ENCODE data around the gene SRC. TPM values are rescaled to one million over a fixed set of nuclear protein-coding genes. Genes with fewer than 3 reads are reported as not detected.

SRC gene
- total and polyA plus RNA-seq, 7 experiments from 2014 or later, result 0.63 to 26.6 (median 2.9) TPM

DNA sequence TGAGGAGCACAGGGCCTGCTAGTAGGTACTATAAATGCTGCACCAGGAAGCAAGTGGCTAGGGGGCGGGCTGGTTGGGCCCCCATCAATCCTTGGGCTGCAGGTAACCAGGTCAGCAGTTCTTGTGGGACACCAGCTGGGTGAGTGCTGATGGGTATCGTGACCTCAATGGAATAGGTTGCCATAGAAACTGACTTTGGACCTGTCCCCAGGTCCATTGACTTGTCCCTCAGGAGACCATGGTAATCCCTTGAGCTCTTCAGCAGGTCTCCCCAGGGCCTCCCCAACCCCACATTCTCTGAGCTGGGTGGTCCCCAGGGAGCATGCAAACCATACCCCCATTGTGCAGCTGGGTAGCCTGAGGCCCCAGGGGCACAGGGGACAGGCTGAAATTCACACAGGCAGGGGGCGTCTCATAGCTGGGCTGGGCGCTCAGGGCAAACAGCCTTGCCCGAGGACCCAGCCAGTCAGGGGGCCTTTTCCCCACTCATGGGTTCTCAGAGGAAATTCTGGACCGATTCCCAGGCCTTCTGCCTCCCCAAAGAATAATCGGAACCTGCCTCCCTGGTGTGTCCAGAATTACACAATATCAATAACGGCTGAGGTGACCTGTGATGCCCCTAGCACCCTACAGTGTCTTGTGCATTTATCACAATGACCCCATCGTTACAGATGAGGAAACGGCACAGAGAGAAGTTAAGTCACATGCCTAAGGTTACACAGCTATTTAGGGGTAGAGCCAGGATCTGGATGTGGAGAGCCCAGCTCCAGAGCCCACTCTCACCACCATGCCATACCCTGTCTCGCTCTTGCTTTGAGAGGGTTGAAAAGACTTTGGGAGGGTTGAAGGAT is 35.9 kb downstream of the SRC start:
- ChIA-PET CTCF (interaction anchor here (0.6 kb wide), 1 partner anchor 113 kb away, joined by 3 read pairs; no protein-coding TSS in a partner anchor), POLR2A (interaction anchor here (1.0 kb wide), 1 partner anchor 146 kb away, joined by 3 read pairs; the partner anchor contains the start of gene BLCAP)
- peaks cover 6 to 13% (median 6%) of the 10 kb centered on the region in 7 donors for H3K4me1 Mint-ChIP-seq
- intact Hi-C loops (cut with micrococcal nuclease), result loop anchor here (5.0 to 10.0 kb wide), 3 partner anchors 35 to 377 kb away; partner anchors contain the start of gene SRC (in 1 of the 2)
- DNase-seq (no peak), ATAC-seq (no peak)
- no peak overlapping the region for H3K27ac ChIP-seq (ENCODE audit: low read depth, low read length)
- H3K4me3 ChIP-seq (ENCODE audit: low read length), result no peak overlapping the region
- H3K27me3 Mint-ChIP-seq, result peaks cover 0 to 7% (median 0%) of the 10 kb centered on the region in 5 donors
- H3K4me1 ChIP-seq (ENCODE audit: control insufficient read depth in 2 of 2, insufficient read depth in 2 of 2, low read length in 2 of 2), result peaks cover 4 to 5% of the 10 kb centered on the region in 2 donors
- no peaks in the 10 kb centered on the region for H3K36me3 ChIP-seq (ENCODE audit: control insufficient read depth in 2 of 3, insufficient read depth in 3 of 3, low read length in 3 of 3)
- no peaks in the 10 kb centered on the region for H3K9me3 ChIP-seq (ENCODE audit: control insufficient read depth in 2 of 3, low read length in 3 of 3)
- no peaks in the 10 kb centered on the region for H3K36me3 Mint-ChIP-seq
- no peak overlapping the region for H3K27ac Mint-ChIP-seq
- H3K27me3 ChIP-seq (ENCODE audit: control insufficient read depth in 2 of 2, insufficient read depth in 2 of 2, low read length in 2 of 2), result no peaks in the 10 kb centered on the region
- peak overlapping the region in 4 of 10 donors; percentile 12 to 85 (median 38) for H3K4me3 Mint-ChIP-seq
- H3K9me3 Mint-ChIP-seq, result peaks cover 0 to 3% (median 0%) of the 10 kb centered on the region in 11 donors

DNA sequence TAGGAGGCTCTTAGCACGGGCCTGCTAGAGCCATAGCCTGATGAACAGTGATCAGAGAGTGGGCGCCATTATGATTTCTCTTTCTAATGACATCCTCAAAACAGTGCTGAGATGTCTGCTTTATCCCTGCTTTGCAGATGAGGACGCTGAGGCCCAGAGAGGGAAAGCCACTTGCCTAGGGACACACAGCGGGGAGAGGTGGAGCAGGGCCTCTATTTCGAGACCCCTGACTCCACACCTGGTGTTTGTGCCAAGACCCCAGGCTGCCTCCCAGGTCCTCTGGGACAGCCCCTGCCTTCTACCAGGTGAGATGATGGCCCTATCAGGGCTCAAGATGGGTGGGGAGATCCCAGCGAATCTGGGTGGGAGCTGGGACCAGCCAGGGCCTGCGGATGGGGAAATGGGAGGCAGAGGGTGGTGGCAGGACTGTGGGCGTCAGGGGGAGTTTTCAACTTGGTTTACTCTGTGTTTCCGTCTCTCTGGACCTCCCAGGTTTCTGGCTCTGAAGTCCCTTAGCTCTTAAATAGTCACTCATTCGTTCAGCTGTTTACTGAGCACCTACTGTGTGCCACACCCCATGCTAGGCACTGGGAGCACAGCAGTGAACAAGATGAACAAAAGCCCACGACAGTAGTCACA is 36.7 kb downstream of the SRC start:
- DNase-seq, result no peak
- Mint-ChIP-seq H3K9me3 (peaks cover 0 to 3% (median 0%) of the 10 kb centered on the region in 11 donors), H3K36me3 (no peaks in the 10 kb centered on the region), H3K4me3 (peak overlapping the region; percentile 35 to 85 (median 71)), H3K4me1 (peaks cover 4 to 13% (median 6%) of the 10 kb centered on the region in 7 donors), H3K27me3 (peaks cover 0 to 7% (median 0%) of the 10 kb centered on the region in 5 donors), H3K27ac (peak overlapping the region in 3 of 9 donors; percentile 18 to 67 (median 31))
- ATAC-seq, result no peak
- Histone ChIP-seq H3K36me3 (ENCODE audit: control insufficient read depth in 2 of 3, insufficient read depth in 3 of 3, low read length in 3 of 3) (no peaks in the 10 kb centered on the region), H3K27me3 (ENCODE audit: control insufficient read depth in 2 of 2, insufficient read depth in 2 of 2, low read length in 2 of 2) (no peaks in the 10 kb centered on the region), H3K27ac (ENCODE audit: low read depth, low read length) (no peak overlapping the region), H3K4me1 (ENCODE audit: control insufficient read depth in 2 of 2, insufficient read depth in 2 of 2, low read length in 2 of 2) (peaks cover 4 to 5% of the 10 kb centered on the region in 2 donors), H3K9me3 (ENCODE audit: control insufficient read depth in 2 of 3, low read length in 3 of 3) (no peaks in the 10 kb centered on the region), H3K4me3 (ENCODE audit: low read length) (no peak overlapping the region)
- CTCF ChIA-PET, result interaction anchor here (0.7 kb wide), 1 partner anchor 14 kb away, joined by 3 read pairs; no protein-coding TSS in a partner anchor
- POLR2A ChIA-PET, result interaction anchor here (1.0 kb wide), 1 partner anchor 11 kb away, joined by 3 read pairs; no protein-coding TSS in a partner anchor
- intact Hi-C loops (cut with micrococcal nuclease), result loop anchor here (5.0 to 10.0 kb wide), 3 partner anchors 35 to 378 kb away; partner anchors contain the start of gene SRC (in 1 of the 2)

DNA sequence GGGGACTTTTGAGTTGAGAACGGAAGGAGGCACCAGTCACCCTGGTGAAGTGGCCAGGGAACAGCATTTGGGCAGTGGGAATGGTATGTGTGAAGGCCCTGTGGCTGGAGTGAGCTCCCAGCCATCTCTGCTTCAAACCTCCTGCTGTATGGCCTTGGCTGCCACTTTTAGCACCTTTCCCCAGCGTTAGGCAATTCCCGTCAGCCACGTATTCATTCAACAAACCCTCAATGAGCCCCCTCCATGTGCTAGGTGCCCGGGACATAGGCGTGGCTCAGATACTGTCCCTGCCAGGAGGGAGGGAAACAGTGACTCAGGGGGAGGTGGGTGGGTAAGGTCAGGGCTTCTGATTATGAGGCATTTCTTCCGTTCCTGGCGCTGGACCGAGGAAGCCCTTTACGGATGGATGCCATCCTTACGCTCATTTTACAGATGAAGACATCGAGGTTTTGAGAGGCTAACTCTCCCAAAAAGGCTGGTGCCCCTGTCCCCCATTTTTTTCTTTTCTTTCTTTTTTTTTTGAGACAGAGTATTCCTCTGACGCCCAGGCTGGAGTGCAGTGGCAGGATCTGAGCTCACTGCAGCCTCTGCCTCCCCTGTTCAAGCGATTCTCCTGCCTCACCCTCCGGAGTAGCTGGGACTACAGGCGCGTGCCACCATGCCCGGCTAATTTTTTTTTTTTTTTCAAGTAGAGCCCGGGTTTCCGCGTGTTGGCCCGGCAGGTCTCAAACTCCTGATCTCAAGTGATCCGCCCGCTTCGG is 37.5 kb downstream of the SRC start:
- Mint-ChIP-seq H3K4me1 (peaks cover 4 to 13% (median 6%) of the 10 kb centered on the region in 7 donors), H3K4me3 (peak overlapping the region; percentile 19 to 85 (median 71)), H3K36me3 (no peaks in the 10 kb centered on the region), H3K27ac (peak overlapping the region in 3 of 9 donors; percentile 18 to 62 (median 28)), H3K9me3 (peaks cover 0 to 3% (median 0%) of the 10 kb centered on the region in 11 donors), H3K27me3 (peaks cover 0 to 7% (median 0%) of the 10 kb centered on the region in 5 donors)
- no peak overlapping the region for H3K27ac ChIP-seq (ENCODE audit: low read depth, low read length)
- ATAC-seq (no peak), DNase-seq (no peak)
- CTCF ChIA-PET, result interaction anchor here (0.6 to 2.1 kb wide), 3 partner anchors 15 to 188 kb away, joined by 3 to 15 read pairs (median 3); no protein-coding TSS in a partner anchor
- no peak overlapping the region for H3K4me3 ChIP-seq (ENCODE audit: low read length)
- no peaks in the 10 kb centered on the region for H3K27me3 ChIP-seq (ENCODE audit: control insufficient read depth in 2 of 2, insufficient read depth in 2 of 2, low read length in 2 of 2)
- H3K4me1 ChIP-seq (ENCODE audit: control insufficient read depth in 2 of 2, insufficient read depth in 2 of 2, low read length in 2 of 2), result peaks cover 4 to 5% of the 10 kb centered on the region in 2 donors
- H3K36me3 ChIP-seq (ENCODE audit: control insufficient read depth in 2 of 3, insufficient read depth in 3 of 3, low read length in 3 of 3), result no peaks in the 10 kb centered on the region
- intact Hi-C loops (cut with micrococcal nuclease), result loop anchor here (5.0 to 10.0 kb wide), 3 partner anchors 36 to 379 kb away; partner anchors contain the start of gene SRC (in 1 of the 2)
- POLR2A ChIA-PET, result interaction anchor here (1.0 kb wide), 1 partner anchor 11 kb away, joined by 3 read pairs; no protein-coding TSS in a partner anchor
- H3K9me3 ChIP-seq (ENCODE audit: control insufficient read depth in 2 of 3, low read length in 3 of 3), result no peaks in the 10 kb centered on the region

DNA sequence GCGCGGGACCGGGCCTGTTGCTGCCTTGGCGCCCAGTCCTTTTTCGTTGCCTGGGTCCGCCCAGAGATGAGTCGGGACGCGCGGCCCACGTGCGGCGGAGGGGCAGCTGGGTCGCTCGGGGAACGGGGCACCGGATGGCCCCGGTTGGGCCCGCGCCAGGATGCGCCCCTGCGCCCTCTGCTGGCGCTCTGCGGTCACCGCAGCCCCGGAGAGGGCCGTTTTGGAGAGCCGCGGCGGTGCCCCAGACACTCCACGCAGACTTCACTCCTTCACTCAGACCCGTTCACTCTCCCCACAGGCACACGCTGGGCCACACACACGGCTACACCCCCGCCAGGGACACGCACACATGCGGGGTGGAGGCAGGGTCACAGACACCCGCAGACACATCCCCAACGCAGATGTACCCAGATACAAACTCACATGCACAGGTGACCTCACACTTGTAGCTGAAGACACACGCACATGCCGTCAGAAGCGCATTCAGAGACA is 38.8 kb downstream of the SRC start:
- peak; percentile 96 for ATAC-seq
- intact Hi-C loops (cut with micrococcal nuclease), result loop anchor here (1.0 to 10.0 kb wide), 8 partner anchors 37 to 380 kb away; partner anchors contain the start of genes BLCAP (in 1 of the 2) and SRC (in 1 of the 2)
- Mint-ChIP-seq H3K27me3 (peaks cover 0 to 7% (median 0%) of the 10 kb centered on the region in 5 donors), H3K4me1 (peaks cover 4 to 13% (median 6%) of the 10 kb centered on the region in 7 donors), H3K36me3 (no peaks in the 10 kb centered on the region), H3K27ac (peak overlapping the region in 6 of 9 donors; percentile 8 to 85 (median 56)), H3K9me3 (peaks cover 0 to 3% (median 0%) of the 10 kb centered on the region in 11 donors), H3K4me3 (peak overlapping the region; percentile 75 to 94 (median 84))
- Histone ChIP-seq H3K9me3 (ENCODE audit: control insufficient read depth in 2 of 3, low read length in 3 of 3) (no peaks in the 10 kb centered on the region), H3K4me1 (ENCODE audit: control insufficient read depth in 2 of 2, insufficient read depth in 2 of 2, low read length in 2 of 2) (peaks cover 4 to 5% of the 10 kb centered on the region in 2 donors), H3K4me3 (ENCODE audit: low read length) (peak overlapping the region; percentile 28), H3K27ac (ENCODE audit: low read depth, low read length) (peak overlapping the region; percentile 8), H3K36me3 (ENCODE audit: control insufficient read depth in 2 of 3, insufficient read depth in 3 of 3, low read length in 3 of 3) (no peaks in the 10 kb centered on the region), H3K27me3 (ENCODE audit: control insufficient read depth in 2 of 2, insufficient read depth in 2 of 2, low read length in 2 of 2) (no peaks in the 10 kb centered on the region)
- peak; percentile 55 to 89 (median 77) for DNase-seq
- ChIA-PET POLR2A (interaction anchor here (0.6 to 1.3 kb wide), 2 partner anchors 96 to 162 kb away, joined by 3 to 5 read pairs; no protein-coding TSS in a partner anchor), CTCF (interaction anchor here (0.6 to 2.1 kb wide), 12 partner anchors 12 to 189 kb away, joined by 3 to 15 read pairs (median 4); partner anchors contain the start of gene MANBAL)

- DNase-seq, result no peak
- peak overlapping the region; percentile 28 for H3K4me3 ChIP-seq (ENCODE audit: low read length)
- H3K9me3 Mint-ChIP-seq, result peaks cover 0 to 3% (median 0%) of the 10 kb centered on the region in 11 donors
These were observed 39.2 kb downstream of the SRC start for GRCh38 chr20:37385176-37385575.

More at GRCh38 chr20:37385176-37385575, 39.2 kb downstream of the SRC start:
- no peaks in the 10 kb centered on the region for H3K36me3 ChIP-seq (ENCODE audit: control insufficient read depth in 2 of 3, insufficient read depth in 3 of 3, low read length in 3 of 3)
- H3K4me1 ChIP-seq (ENCODE audit: control insufficient read depth in 2 of 2, insufficient read depth in 2 of 2, low read length in 2 of 2), result peaks cover 4 to 5% of the 10 kb centered on the region in 2 donors
- Mint-ChIP-seq H3K4me1 (peaks cover 4 to 13% (median 6%) of the 10 kb centered on the region in 7 donors), H3K4me3 (peak overlapping the region; percentile 75 to 94 (median 84)), H3K27me3 (peaks cover 0 to 7% (median 0%) of the 10 kb centered on the region in 5 donors), H3K27ac (peak overlapping the region in 6 of 9 donors; percentile 8 to 85 (median 56)), H3K36me3 (no peaks in the 10 kb centered on the region)
- ChIA-PET CTCF (interaction anchor here (0.6 to 2.1 kb wide), 13 partner anchors 12 to 190 kb away, joined by 3 to 15 read pairs (median 4); partner anchors contain the start of gene MANBAL), POLR2A (interaction anchor here (0.6 to 1.3 kb wide), 2 partner anchors 97 to 162 kb away, joined by 3 to 5 read pairs; no protein-coding TSS in a partner anchor)
- no peak overlapping the region for H3K27ac ChIP-seq (ENCODE audit: low read depth, low read length)
- H3K9me3 ChIP-seq (ENCODE audit: control insufficient read depth in 2 of 3, low read length in 3 of 3), result no peaks in the 10 kb centered on the region
- ATAC-seq, result no peak
- intact Hi-C loops (cut with micrococcal nuclease), result loop anchor here (2.0 to 10.0 kb wide), 3 partner anchors 142 to 380 kb away; partner anchors contain the start of gene BLCAP (in 1 of the 2)
- no peaks in the 10 kb centered on the region for H3K27me3 ChIP-seq (ENCODE audit: control insufficient read depth in 2 of 2, insufficient read depth in 2 of 2, low read length in 2 of 2)

Measured in naive thymus-derived CD4-positive, alpha-beta T cell (primary cell).